T-cell (primary cell): ENCODE results near the gene NANOG. TPM values are rescaled to one million over a fixed set of nuclear protein-coding genes. Genes with fewer than 3 reads are reported as not detected.
"Not testable (repeated sequence)": the region's sequence is repeated elsewhere in the genome, so short reads cannot be mapped to it uniquely, and the experiment has no call there.

ENCODE experiments used
- ATAC-seq, 4 experiments: fragments of 200-7000 bp in 3 of 4; fragments of 150-1000 bp in 1 of 4; cut with Tn5 transposase; replicated peaks in 1 of 4; 1 replicate in 3 of 4; 2 replicates in 1 of 4; pipeline ENCODE4 v1.10.0; 2021; ENCODE audit warnings: moderate library complexity in 3 of 4, mild to moderate bottlenecking in 2 of 4, moderate number of reproducible peaks in 1 of 4
- CTCF ChIA-PET, 2 donors: fragments of 300-600 bp; sonication (Branson Sonifier 250); formaldehyde crosslinking; loops; one replicate each; lab custom pipeline; 2022; ENCODE audit warnings: antibody characterized with exemption in 2 of 2; lab: Charles Lee
- POLR2A ChIA-PET, 2 donors: fragments of 300-600 bp; sonication (Branson Sonifier 250); formaldehyde crosslinking; loops; one replicate each; lab custom pipeline; 2022; ENCODE audit warnings: antibody characterized with exemption in 2 of 2; lab: Charles Lee
- DNase-seq, 35 experiments: peaks; one replicate each; pipeline versions ENCODE4 v3.0.0 to v3.0.0-alpha.2; 2013 to 2023
- H3K27ac ChIP-seq: one replicate; pipeline ENCODE4 v1.5.1; 2013; ENCODE audit warnings: low read length
- H3K27me3 ChIP-seq, 2 experiments: replicated peaks in 1 of 2; 1 replicate in 1 of 2; 2 replicates in 1 of 2; pipeline versions ENCODE4 v1.6.1 to v1.7.0; 2013; ENCODE audit warnings: low read length in 1 of 2, mixed read lengths in 1 of 2; ENCODE audit not compliant: control insufficient read depth in 2 of 2, insufficient read depth in 2 of 2; ENCODE audit errors: extremely low read depth in 1 of 2
- H3K36me3 ChIP-seq, 2 donors: 1 replicate in 1 of 2; 2 replicates in 1 of 2; pipeline versions ENCODE4 v1.6.1 to v1.7.0; 2013; ENCODE audit warnings: low read length in 1 of 2; ENCODE audit not compliant: control insufficient read depth in 2 of 2, insufficient read depth in 1 of 2; ENCODE audit errors: extremely low read depth in 1 of 2
- H3K4me1 ChIP-seq, 2 experiments: 1 replicate in 1 of 2; 2 replicates in 1 of 2; pipeline versions ENCODE4 v1.6.1 to v1.7.0; 2013; ENCODE audit warnings: low read length in 2 of 2, mixed read lengths in 1 of 2; ENCODE audit not compliant: insufficient read depth in 2 of 2, control insufficient read depth in 1 of 2; ENCODE audit errors: extremely low read depth in 1 of 2
- H3K4me3 ChIP-seq, 2 donors: 1 replicate in 1 of 2; 2 replicates in 1 of 2; pipeline versions ENCODE4 v1.5.1 to v1.7.0; 2013; ENCODE audit warnings: mild to moderate bottlenecking in 2 of 2, low read length in 1 of 2, moderate library complexity in 1 of 2; ENCODE audit not compliant: control insufficient read depth in 1 of 2; ENCODE audit errors: extremely low read depth in 1 of 2
- H3K9me3 ChIP-seq: 2 replicates; pipeline ENCODE4 v1.7.0; 2013
- H3K27ac Mint-ChIP-seq, 2 donors: one replicate each; pipeline ENCODE4 v1.8.0; 2020 to 2021; ENCODE audit warnings: mild to moderate bottlenecking in 2 of 2, mixed read lengths in 2 of 2
- H3K27me3 Mint-ChIP-seq, 2 donors: one replicate each; pipeline ENCODE4 v1.8.0; 2021 to 2022; ENCODE audit warnings: mixed read lengths in 2 of 2
- H3K36me3 Mint-ChIP-seq: one replicate; pipeline ENCODE4 v1.8.0; 2021; ENCODE audit warnings: mixed read lengths
- H3K4me1 Mint-ChIP-seq, 3 donors: one replicate each; pipeline ENCODE4 v1.8.0; 2020 to 2022; ENCODE audit warnings: mixed read lengths in 3 of 3, mild to moderate bottlenecking in 1 of 3
- H3K4me3 Mint-ChIP-seq, 3 donors: one replicate each; pipeline ENCODE4 v1.8.0; 2020 to 2022; ENCODE audit warnings: mild to moderate bottlenecking in 3 of 3, mixed read lengths in 3 of 3, moderate library complexity in 3 of 3
- H3K9me3 Mint-ChIP-seq, 3 donors: one replicate each; pipeline ENCODE4 v1.8.0; 2020 to 2022; ENCODE audit warnings: mixed read lengths in 3 of 3
- WGBS: methylation state at CpG from one replicate; pipeline ENCODE4 v1.1.5; 2013; ENCODE audit warnings: missing lambda C conversion rate; ENCODE audit not compliant: insufficient coverage; 5-methylcytosine and 5-hydroxymethylcytosine counted together
- total RNA-seq, 35 experiments: library from RNA in 6 of 35; stranded (reverse) in 6 of 35; fragments of 120-200 nt in 1 of 35; gene quantifications; one replicate each; pipeline versions ENCODE4 v1.2.1 to v1.2.4 and lab custom pipeline; 2013 to 2026

Gene NANOG
- total RNA-seq, 5 donors from 2014 or later (not counting 1 experiment from before 2014, with no cell fraction given): 0.54 to 0.64 (median 0.59) TPM; not detected in 2

- ATAC-seq (no peak), DNase-seq (no peak)
- H3K36me3 Mint-ChIP-seq: no peaks in the 10 kb centered on the region
- Histone ChIP-seq H3K36me3 (no peaks in the 10 kb centered on the region), H3K27me3 (peaks cover 0 to 2% of the 10 kb centered on the region in 2 experiments), H3K27ac (no peak overlapping the region), H3K4me1 (no peaks in the 10 kb centered on the region), H3K4me3 (no peak overlapping the region), H3K9me3 (no peaks in the 10 kb centered on the region)
- CTCF ChIA-PET: interaction anchor here in 1 of 2 donors (0.7 kb wide), 3 partner anchors 18 to 160 kb away, joined by 3 to 6 read pairs (median 4); no protein-coding TSS in a partner anchor
- H3K27me3 Mint-ChIP-seq: no peaks in the 10 kb centered on the region
- H3K27ac Mint-ChIP-seq: no peak overlapping the region
- H3K4me3 Mint-ChIP-seq: no peak overlapping the region
- H3K9me3 Mint-ChIP-seq: no peaks in the 10 kb centered on the region
- POLR2A ChIA-PET: interaction anchor here in 1 of 2 donors (0.6 kb wide), 1 partner anchor 51 kb away, joined by 11 read pairs; no protein-coding TSS in a partner anchor
- peaks cover 0 to 3% (median 3%) of the 10 kb centered on the region in 3 donors for H3K4me1 Mint-ChIP-seq
- WGBS: 100% methylated on average over 3 of the region's 9 CpGs
Measured at GRCh38 chr12:7835116-7835515, 45.9 kb downstream of the NANOG start.

- H3K36me3 ChIP-seq: no peaks in the 10 kb centered on the region
- no CpG with 5 or more reads among the region's 5 CpGs for WGBS
- ChIA-PET CTCF (interaction anchor here in 1 of 2 donors (0.7 kb wide), 1 partner anchor 138 kb away, joined by 4 read pairs; no protein-coding TSS in a partner anchor), POLR2A (interaction anchor here in 1 of 2 donors (0.6 kb wide), 1 partner anchor 50 kb away, joined by 11 read pairs; no protein-coding TSS in a partner anchor)
- Mint-ChIP-seq H3K4me3 (no peak overlapping the region), H3K27ac (no peak overlapping the region), H3K36me3 (no peaks in the 10 kb centered on the region), H3K4me1 (peaks cover 0 to 3% (median 3%) of the 10 kb centered on the region in 3 donors), H3K27me3 (no peaks in the 10 kb centered on the region), H3K9me3 (no peaks in the 10 kb centered on the region)
- no peaks in the 10 kb centered on the region for H3K9me3 ChIP-seq
- peaks cover 0 to 2% of the 10 kb centered on the region in 2 experiments for H3K27me3 ChIP-seq
- ATAC-seq (no peak), DNase-seq (no peak)
- H3K4me3 ChIP-seq: no peak overlapping the region
- no peak overlapping the region for H3K27ac ChIP-seq
- no peaks in the 10 kb centered on the region for H3K4me1 ChIP-seq
Measured at GRCh38 chr12:7835766-7836165, 46.6 kb downstream of the NANOG start.

- ATAC-seq (no peak), DNase-seq (peak in 1 of 35 experiments; percentile 10)
- ChIA-PET POLR2A (no interaction called here), CTCF (interaction anchor here in 1 of 2 donors (0.6 kb wide), 1 partner anchor 9 kb away, joined by 3 read pairs; no protein-coding TSS in a partner anchor)
- Mint-ChIP-seq H3K36me3 (no peaks in the 10 kb centered on the region), H3K27ac (no peak overlapping the region), H3K4me3 (no peak overlapping the region), H3K4me1 (peaks cover 0 to under 1% (median 0%) of the 10 kb centered on the region in 3 donors), H3K9me3 (no peaks in the 10 kb centered on the region), H3K27me3 (peaks cover 0 to 4% of the 10 kb centered on the region in 2 donors)
- Histone ChIP-seq H3K9me3 (no peaks in the 10 kb centered on the region), H3K36me3 (no peaks in the 10 kb centered on the region), H3K27me3 (peaks cover 0 to 4% of the 10 kb centered on the region in 2 experiments), H3K4me1 (no peaks in the 10 kb centered on the region), H3K27ac (no peak overlapping the region), H3K4me3 (no peak overlapping the region)
- 17% methylated on average over 1 of the region's 6 CpGs for WGBS
Measured at GRCh38 chr12:7837366-7837765, 48.2 kb downstream of the NANOG start.

- H3K4me1 ChIP-seq, H3K27me3 ChIP-seq, H3K9me3 ChIP-seq, DNase-seq, CTCF ChIA-PET, H3K36me3 ChIP-seq, H3K9me3 Mint-ChIP-seq, H3K27me3 Mint-ChIP-seq, H3K27ac ChIP-seq, H3K36me3 Mint-ChIP-seq, H3K4me3 Mint-ChIP-seq, ATAC-seq, H3K27ac Mint-ChIP-seq, H3K4me1 Mint-ChIP-seq, H3K4me3 ChIP-seq: not testable (repeated sequence)
- WGBS: 90% methylated on average over 2 of the region's 10 CpGs
- POLR2A ChIA-PET: interaction anchor here (0.6 kb wide), 2 partner anchors 8 to 170 kb away, joined by 3 to 6 read pairs; no protein-coding TSS in a partner anchor
Measured at GRCh38 chr12:7839226-7839625, 50.0 kb downstream of the NANOG start.

GRCh38 chr12:7839848-7840247 is 50.6 kb downstream of the NANOG start:
- H3K4me1 ChIP-seq, H3K27ac Mint-ChIP-seq, DNase-seq, H3K36me3 Mint-ChIP-seq, H3K9me3 ChIP-seq, H3K27ac ChIP-seq, H3K27me3 Mint-ChIP-seq, H3K36me3 ChIP-seq, ATAC-seq, H3K9me3 Mint-ChIP-seq, H3K4me3 Mint-ChIP-seq, H3K4me1 Mint-ChIP-seq, H3K4me3 ChIP-seq: not testable (repeated sequence)
- ChIA-PET POLR2A (interaction anchor here (0.6 kb wide), 2 partner anchors 9 to 170 kb away, joined by 3 to 6 read pairs; no protein-coding TSS in a partner anchor), CTCF (interaction anchor here in 1 of 2 donors (0.6 kb wide), 1 partner anchor 15 kb away, joined by 3 read pairs; no protein-coding TSS in a partner anchor)
- peaks cover 0 to 10% of the 10 kb centered on the region in 2 experiments for H3K27me3 ChIP-seq
- no CpG with 5 or more reads among the region's 7 CpGs for WGBS

GRCh38 chr12:7842444-7842843 is 53.2 kb downstream of the NANOG start:
- peaks cover 0 to 14% of the 10 kb centered on the region in 2 experiments for H3K27me3 ChIP-seq
- H3K36me3 Mint-ChIP-seq, H3K27ac ChIP-seq, DNase-seq, H3K9me3 ChIP-seq, ATAC-seq, POLR2A ChIA-PET, CTCF ChIA-PET, H3K4me3 ChIP-seq, H3K4me3 Mint-ChIP-seq, H3K27ac Mint-ChIP-seq, H3K36me3 ChIP-seq, H3K4me1 Mint-ChIP-seq, H3K4me1 ChIP-seq, H3K9me3 Mint-ChIP-seq, H3K27me3 Mint-ChIP-seq: not testable (repeated sequence)
- WGBS: no CpG with 5 or more reads among the region's 9 CpGs
